OCI-LY1 (cell line): ENCODE results near the gene AMZ1.

Experiments used
- H2AFZ ChIP-seq: fragments of 200-600 bp; sonication (generic), shearing (Covaris generic); 2 replicates; pipeline ENCODE4 v1.6.0; 2014; ENCODE audit warnings: antibody characterized with exemption, mild to moderate bottlenecking, low read length
- H3F3A ChIP-seq: fragments of 200-600 bp; sonication (generic), shearing (Covaris generic); 2 replicates; pipeline ENCODE4 v1.6.0; 2014; ENCODE audit warnings: mild to moderate bottlenecking, antibody characterized with exemption, low read length, moderate library complexity; ENCODE audit not compliant: insufficient read depth
- H3K27ac ChIP-seq: fragments of 200-600 bp; sonication (generic); 2 replicates; pipeline ENCODE4 v1.5.1; 2014; ENCODE audit warnings: low read length, mixed run types, mild to moderate bottlenecking, low read depth; ENCODE audit not compliant: poor library complexity, severe bottlenecking
- H3K27me3 ChIP-seq: fragments of 200-600 bp; sonication (generic); 2 replicates; pipeline ENCODE4 v1.6.0; 2014; ENCODE audit warnings: antibody characterized with exemption, mild to moderate bottlenecking, low read length, moderate library complexity; ENCODE audit not compliant: insufficient read depth
- H3K36me3 ChIP-seq: fragments of 200-600 bp; sonication (generic); 2 replicates; pipeline ENCODE4 v1.6.1; 2014; ENCODE audit warnings: mild to moderate bottlenecking, antibody characterized with exemption, low read length, moderate library complexity, mixed read lengths; ENCODE audit not compliant: insufficient read depth
- H3K4me1 ChIP-seq: fragments of 200-600 bp; sonication (generic); 2 replicates; pipeline ENCODE4 v1.5.1; 2014; ENCODE audit warnings: mild to moderate bottlenecking, low read length, moderate library complexity; ENCODE audit not compliant: insufficient read depth, severe bottlenecking
- H3K4me2 ChIP-seq: fragments of 200-600 bp; sonication (generic), shearing (Covaris generic); 2 replicates; pipeline ENCODE4 v1.6.1; 2014; ENCODE audit warnings: low read length
- H3K4me3 ChIP-seq: fragments of 200-600 bp; sonication (generic); 2 replicates; pipeline ENCODE4 v1.5.1; 2014; ENCODE audit warnings: low read length, low read depth, mild to moderate bottlenecking, mixed read lengths; ENCODE audit not compliant: poor library complexity, severe bottlenecking
- H3K79me2 ChIP-seq: fragments of 200-600 bp; shearing (Covaris generic); 2 replicates; pipeline ENCODE4 v1.6.1; 2016; ENCODE audit warnings: mixed run types, low read length, mixed read lengths; ENCODE audit not compliant: insufficient read depth
- H3K9ac ChIP-seq: fragments of 200-600 bp; sonication (generic), shearing (Covaris generic); 2 replicates; pipeline ENCODE4 v1.6.1; 2014; ENCODE audit warnings: mild to moderate bottlenecking, low read length, mixed read lengths
- H3K9me2 ChIP-seq: fragments of 200-600 bp; sonication (generic), shearing (Covaris generic); 2 replicates; pipeline ENCODE4 v1.6.1; 2014; ENCODE audit warnings: low read depth, mild to moderate bottlenecking, low read length, mixed read lengths
- H3K9me3 ChIP-seq: fragments of 200-600 bp; shearing (Covaris generic); 2 replicates; pipeline ENCODE4 v1.6.1; 2014; ENCODE audit warnings: low read length, mixed read lengths
- H4K20me1 ChIP-seq: fragments of 200-600 bp; sonication (generic), shearing (Covaris generic); 2 replicates; pipeline ENCODE4 v1.6.0; 2016; ENCODE audit warnings: mild to moderate bottlenecking, low read length; ENCODE audit not compliant: insufficient read depth
- EZH2 ChIP-seq: fragments of 200-600 bp; sonication (generic), shearing (Covaris generic); IDR thresholded peaks from 2 replicates; pipeline ENCODE4 v1.8.0; 2017; ENCODE audit warnings: borderline replicate concordance, mixed run types, mild to moderate bottlenecking, antibody characterized with exemption, low read length, moderate library complexity, mixed read lengths
- TF ChIP-seq, protein P1 (sequence below): fragments of 200-600 bp; sonication (generic), shearing (Covaris generic); IDR thresholded peaks from 2 replicates; pipeline ENCODE4 v1.5.1; 2017; ENCODE audit warnings: mild to moderate bottlenecking, antibody characterized with exemption, low read length, moderate library complexity, mixed read lengths

Gene AMZ1

DNA sequence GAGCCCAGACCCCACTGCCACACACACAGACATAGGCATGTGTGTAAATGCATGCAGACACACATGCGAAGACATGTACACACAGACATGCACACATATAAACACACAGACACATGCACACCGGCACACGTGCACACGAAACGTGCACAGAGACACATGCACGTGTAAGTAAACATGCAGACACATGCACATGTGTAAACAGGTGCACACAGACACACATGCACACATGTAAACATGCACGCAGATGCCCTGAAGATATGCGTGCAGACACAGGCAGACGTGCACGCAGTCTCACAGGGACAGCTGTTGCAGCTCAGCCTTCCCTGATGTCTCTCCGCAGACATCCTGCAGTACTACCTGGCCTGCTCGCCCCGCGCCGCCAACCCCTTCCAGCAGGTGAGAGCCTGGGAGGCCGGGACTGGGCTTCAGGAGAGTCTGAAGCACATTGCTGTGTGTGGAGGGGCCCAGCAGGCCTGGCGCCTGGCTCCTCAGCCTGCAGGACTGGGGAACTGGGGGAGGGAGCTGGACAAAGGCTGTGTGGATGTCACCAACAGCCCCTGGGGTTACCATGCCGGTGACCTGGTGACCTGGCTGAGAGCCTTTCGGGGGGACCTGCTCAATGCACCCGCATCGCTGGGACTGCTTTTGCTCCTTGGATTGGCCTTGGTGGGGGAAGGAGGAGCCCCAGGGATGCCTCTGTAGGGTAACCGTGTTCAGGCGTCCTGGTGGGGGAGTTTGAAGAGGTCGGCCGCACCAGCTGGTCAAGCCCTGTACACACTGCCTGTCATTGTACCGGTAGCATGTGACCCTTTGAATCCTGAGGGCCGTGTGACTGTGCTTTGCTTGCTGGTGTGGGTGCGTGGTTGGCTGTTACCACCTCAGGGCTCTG is 35.9 kb upstream of the AMZ1 start:
- Histone ChIP-seq H2AFZ (no peak overlapping the region), H4K20me1 (no peaks in the 10 kb centered on the region)

DNA sequence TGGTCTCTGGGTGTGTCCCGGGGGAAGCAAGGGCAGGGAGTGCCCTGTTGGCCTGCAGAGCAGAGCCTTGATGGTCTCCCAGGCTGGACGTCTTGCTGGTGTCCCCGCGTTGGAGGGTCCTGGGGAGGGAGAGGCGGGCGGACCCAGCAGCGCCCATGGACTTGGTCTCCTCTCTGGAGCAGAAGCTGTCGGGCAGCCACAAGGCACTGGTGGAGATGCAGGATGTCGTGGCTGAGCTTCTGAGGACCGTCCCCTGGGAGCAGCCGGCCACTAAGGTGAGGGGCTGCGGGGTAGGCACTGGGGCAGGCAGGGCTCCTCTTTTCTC is 35.3 kb upstream of the AMZ1 start:
- no peaks in the 10 kb centered on the region for H3K36me3 ChIP-seq
- no peaks in the 10 kb centered on the region for H3K79me2 ChIP-seq
- H3K9ac ChIP-seq = no peak overlapping the region
- H3K4me2 ChIP-seq = no peak overlapping the region
- no peak overlapping the region for H3K4me3 ChIP-seq
- no peak for TF ChIP-seq EZH2
- TF ChIP-seq, protein P1, sequence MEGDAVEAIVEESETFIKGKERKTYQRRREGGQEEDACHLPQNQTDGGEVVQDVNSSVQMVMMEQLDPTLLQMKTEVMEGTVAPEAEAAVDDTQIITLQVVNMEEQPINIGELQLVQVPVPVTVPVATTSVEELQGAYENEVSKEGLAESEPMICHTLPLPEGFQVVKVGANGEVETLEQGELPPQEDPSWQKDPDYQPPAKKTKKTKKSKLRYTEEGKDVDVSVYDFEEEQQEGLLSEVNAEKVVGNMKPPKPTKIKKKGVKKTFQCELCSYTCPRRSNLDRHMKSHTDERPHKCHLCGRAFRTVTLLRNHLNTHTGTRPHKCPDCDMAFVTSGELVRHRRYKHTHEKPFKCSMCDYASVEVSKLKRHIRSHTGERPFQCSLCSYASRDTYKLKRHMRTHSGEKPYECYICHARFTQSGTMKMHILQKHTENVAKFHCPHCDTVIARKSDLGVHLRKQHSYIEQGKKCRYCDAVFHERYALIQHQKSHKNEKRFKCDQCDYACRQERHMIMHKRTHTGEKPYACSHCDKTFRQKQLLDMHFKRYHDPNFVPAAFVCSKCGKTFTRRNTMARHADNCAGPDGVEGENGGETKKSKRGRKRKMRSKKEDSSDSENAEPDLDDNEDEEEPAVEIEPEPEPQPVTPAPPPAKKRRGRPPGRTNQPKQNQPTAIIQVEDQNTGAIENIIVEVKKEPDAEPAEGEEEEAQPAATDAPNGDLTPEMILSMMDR = no peak
- H3K27me3 ChIP-seq = no peaks in the 10 kb centered on the region
- H3K4me1 ChIP-seq = no peaks in the 10 kb centered on the region
- H2AFZ ChIP-seq = no peak overlapping the region
- H3F3A ChIP-seq = no peaks in the 10 kb centered on the region
- H3K9me2 ChIP-seq = no peaks in the 10 kb centered on the region
- no peaks in the 10 kb centered on the region for H3K9me3 ChIP-seq
- H4K20me1 ChIP-seq = no peaks in the 10 kb centered on the region
- H3K27ac ChIP-seq = no peak overlapping the region

More for the DNA sequence above, 35.9 kb upstream of the AMZ1 start:
- Histone ChIP-seq H3F3A (no peaks in the 10 kb centered on the region), H3K9ac (no peak overlapping the region), H3K27me3 (no peaks in the 10 kb centered on the region), H3K79me2 (no peaks in the 10 kb centered on the region), H3K4me3 (no peak overlapping the region), H3K9me2 (no peaks in the 10 kb centered on the region), H3K4me1 (no peaks in the 10 kb centered on the region), H3K27ac (no peak overlapping the region), H3K4me2 (no peak overlapping the region), H3K9me3 (no peaks in the 10 kb centered on the region), H3K36me3 (no peaks in the 10 kb centered on the region)
- TF ChIP-seq EZH2 = no peak
- TF ChIP-seq, protein P1 = no peak

DNA sequence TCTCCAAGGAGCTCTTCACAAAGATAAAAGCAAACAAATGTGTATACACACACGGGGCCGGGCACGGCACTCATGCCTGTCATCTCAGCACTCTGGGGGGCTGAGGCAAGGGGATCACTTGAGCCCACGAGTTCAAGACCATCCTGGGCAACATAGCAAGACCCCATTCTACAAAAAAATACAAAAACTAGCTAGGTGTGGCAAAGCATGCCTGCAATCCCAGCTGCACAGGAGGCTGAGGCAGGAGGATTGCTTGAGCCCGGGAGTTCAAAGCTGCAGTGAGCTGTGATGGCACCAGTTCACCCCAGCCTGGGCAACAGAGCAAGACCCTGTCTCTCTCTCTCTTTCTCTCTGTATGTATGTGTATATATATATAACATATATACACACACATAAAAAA is 33.9 kb upstream of the AMZ1 start:
- no peaks in the 10 kb centered on the region for H3K27me3 ChIP-seq
- H3K9me2 ChIP-seq = no peaks in the 10 kb centered on the region
- no peak for TF ChIP-seq EZH2
- TF ChIP-seq, protein P1 = no peak
- no peaks in the 10 kb centered on the region for H4K20me1 ChIP-seq
- no peak overlapping the region for H3K27ac ChIP-seq
- no peak overlapping the region for H3K4me2 ChIP-seq
- no peak overlapping the region for H2AFZ ChIP-seq
- H3K36me3 ChIP-seq = no peaks in the 10 kb centered on the region
- H3K4me3 ChIP-seq = no peak overlapping the region
- no peaks in the 10 kb centered on the region for H3K4me1 ChIP-seq
- H3K9ac ChIP-seq = no peak overlapping the region
- no peaks in the 10 kb centered on the region for H3F3A ChIP-seq
- no peaks in the 10 kb centered on the region for H3K9me3 ChIP-seq
- no peaks in the 10 kb centered on the region for H3K79me2 ChIP-seq
